ENCODE data around the gene LMO7. TPM values are rescaled to one million over a fixed set of nuclear protein-coding genes. Genes with fewer than 3 reads are reported as not detected.

Gene LMO7
- total and polyA plus RNA-seq, 2 experiments from 2014 or later, result 47.2 to 105 TPM

DNA sequence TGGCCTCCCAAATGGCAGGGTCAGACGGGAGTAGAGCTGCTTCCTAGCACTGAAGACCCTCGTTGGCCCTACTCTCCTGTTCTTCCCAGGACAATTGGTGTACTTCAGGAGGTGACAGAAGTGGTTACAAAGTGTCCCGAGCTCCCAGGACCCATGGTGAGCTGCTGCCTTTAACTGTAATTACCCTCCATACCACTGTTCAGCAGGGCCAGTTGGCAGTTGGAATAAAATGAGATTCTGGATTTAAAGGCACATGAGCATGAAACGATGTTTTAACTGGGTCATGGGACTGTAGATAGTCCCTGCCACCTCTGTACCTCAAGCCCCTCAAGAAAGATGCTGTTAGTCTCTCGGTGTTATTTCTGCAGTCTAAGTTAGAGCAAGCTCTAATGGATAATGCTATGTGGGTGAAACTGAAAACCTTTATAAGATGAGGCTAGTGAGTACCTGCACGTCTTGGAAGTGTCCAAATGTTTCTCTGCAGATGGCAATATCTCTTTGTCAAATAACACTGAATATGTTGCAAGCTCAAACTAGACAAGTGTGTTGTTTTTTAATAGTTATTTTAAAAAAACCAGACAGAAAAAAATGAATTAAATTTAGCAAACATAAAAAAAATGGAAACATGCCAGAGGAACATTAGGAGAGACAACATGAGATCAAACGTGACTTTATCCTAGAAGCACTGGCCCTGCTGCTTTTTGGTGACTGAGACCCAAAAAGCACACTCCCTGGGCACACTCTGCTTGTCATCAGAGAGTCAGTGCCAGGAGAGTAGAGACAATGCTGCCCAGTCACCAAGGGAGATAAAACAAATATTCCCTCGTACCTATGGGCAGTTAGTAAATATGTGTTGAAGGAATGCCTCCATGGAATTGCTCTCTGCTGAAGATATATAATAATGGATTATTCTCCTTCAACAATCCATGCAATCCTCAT lies 266.3 kb downstream of the LMO7 start:
- Histone ChIP-seq H3K36me3 (replicated peaks; ENCODE audit: insufficient read depth, low read depth) (no peaks in the 10 kb centered on the region), H4K20me1 (ENCODE audit: insufficient read depth, poor library complexity, severe bottlenecking) (no peaks in the 10 kb centered on the region), H3K27me3 (no peaks in the 10 kb centered on the region), H3K4me2 (no peak overlapping the region), H3K79me2 (no peaks in the 10 kb centered on the region), H3K4me1 (ENCODE audit: insufficient read depth) (peaks cover 14% of the 10 kb centered on the region), H2AFZ (no peak overlapping the region), H3K4me3 (no peak overlapping the region), H3K27ac (no peak overlapping the region), H3K9me2 (replicated peaks; ENCODE audit: insufficient read depth) (no peaks in the 10 kb centered on the region), H3K9me3 (ENCODE audit: low read depth) (no peaks in the 10 kb centered on the region)
- TF ChIP-seq CTCF (IDR thresholded peaks at IDR 0.05; ENCODE audit: poor library complexity) (no peak), EZH2 (IDR thresholded peaks at IDR 0.05; ENCODE audit: borderline replicate concordance) (no peak), EZH2phosphoT487 (IDR thresholded peaks at IDR 0.05; ENCODE audit: low read depth, severe bottlenecking, unreplicated experiment) (no peak)
- WGBS (ENCODE audit: low lambda C conversion rate, missing lambda C conversion rate), result 87% methylated on average over 8 of the region's 8 CpGs
- no peak for DNase-seq (ENCODE audit: low spot score)

- Histone ChIP-seq H3K27ac (no peak overlapping the region), H2AFZ (no peak overlapping the region), H3K4me1 (ENCODE audit: insufficient read depth) (peaks cover 24% of the 10 kb centered on the region), H3K79me2 (no peaks in the 10 kb centered on the region), H3K4me2 (no peak overlapping the region), H3K36me3 (replicated peaks; ENCODE audit: insufficient read depth, low read depth) (no peaks in the 10 kb centered on the region), H3K27me3 (no peaks in the 10 kb centered on the region), H3K9me2 (replicated peaks; ENCODE audit: insufficient read depth) (no peaks in the 10 kb centered on the region), H4K20me1 (ENCODE audit: insufficient read depth, poor library complexity, severe bottlenecking) (no peaks in the 10 kb centered on the region), H3K4me3 (no peak overlapping the region), H3K9me3 (ENCODE audit: low read depth) (no peaks in the 10 kb centered on the region)
- TF ChIP-seq EZH2phosphoT487 (IDR thresholded peaks at IDR 0.05; ENCODE audit: low read depth, severe bottlenecking, unreplicated experiment), result no peak
- TF ChIP-seq EZH2 (IDR thresholded peaks at IDR 0.05; ENCODE audit: borderline replicate concordance), result no peak
- no peak for TF ChIP-seq CTCF (IDR thresholded peaks at IDR 0.05; ENCODE audit: poor library complexity)
- 44% methylated on average over 2 of the region's 2 CpGs for WGBS (ENCODE audit: low lambda C conversion rate, missing lambda C conversion rate)
- no peak for DNase-seq (ENCODE audit: low spot score)
Observed at GRCh38 chr13:75904012-75904411, 267.9 kb downstream of the LMO7 start.

GRCh38 chr13:75906315-75906714 lies 270.2 kb downstream of the LMO7 start:
- no peaks in the 10 kb centered on the region for H3K9me2 ChIP-seq (replicated peaks; ENCODE audit: insufficient read depth)
- H3K79me2 ChIP-seq, result no peaks in the 10 kb centered on the region
- no peak for DNase-seq (ENCODE audit: low spot score)
- 97% methylated on average over 5 of the region's 5 CpGs for WGBS (ENCODE audit: low lambda C conversion rate, missing lambda C conversion rate)
- H3K9me3 ChIP-seq (ENCODE audit: low read depth), result no peaks in the 10 kb centered on the region
- no peak overlapping the region for H3K27ac ChIP-seq
- no peak overlapping the region for H2AFZ ChIP-seq
- H3K4me2 ChIP-seq, result no peak overlapping the region
- no peaks in the 10 kb centered on the region for H3K27me3 ChIP-seq
- no peaks in the 10 kb centered on the region for H3K36me3 ChIP-seq (replicated peaks; ENCODE audit: insufficient read depth, low read depth)
- no peaks in the 10 kb centered on the region for H4K20me1 ChIP-seq (ENCODE audit: insufficient read depth, poor library complexity, severe bottlenecking)
- no peak for TF ChIP-seq EZH2phosphoT487 (IDR thresholded peaks at IDR 0.05; ENCODE audit: low read depth, severe bottlenecking, unreplicated experiment)
- TF ChIP-seq CTCF (IDR thresholded peaks at IDR 0.05; ENCODE audit: poor library complexity), result no peak
- TF ChIP-seq EZH2 (IDR thresholded peaks at IDR 0.05; ENCODE audit: borderline replicate concordance), result no peak
- peaks cover 24% of the 10 kb centered on the region for H3K4me1 ChIP-seq (ENCODE audit: insufficient read depth)
- H3K4me3 ChIP-seq, result no peak overlapping the region
